ENCODE measurements around the gene NLRP5.

- TF ChIP-seq CTCF (IDR thresholded peaks at IDR 0.05; ENCODE audit: low read depth, low read length) (no peak), EZH2phosphoT487 (IDR thresholded peaks at IDR 0.05; ENCODE audit: low read depth) (no peak)
These were observed 101.3 kb downstream of the NLRP5 start for GRCh38 chr19:56087647-56088496.

Measured in OCI-LY3 (cell line).